ENCODE measurements around the gene NLK.

The NLK gene

DNA sequence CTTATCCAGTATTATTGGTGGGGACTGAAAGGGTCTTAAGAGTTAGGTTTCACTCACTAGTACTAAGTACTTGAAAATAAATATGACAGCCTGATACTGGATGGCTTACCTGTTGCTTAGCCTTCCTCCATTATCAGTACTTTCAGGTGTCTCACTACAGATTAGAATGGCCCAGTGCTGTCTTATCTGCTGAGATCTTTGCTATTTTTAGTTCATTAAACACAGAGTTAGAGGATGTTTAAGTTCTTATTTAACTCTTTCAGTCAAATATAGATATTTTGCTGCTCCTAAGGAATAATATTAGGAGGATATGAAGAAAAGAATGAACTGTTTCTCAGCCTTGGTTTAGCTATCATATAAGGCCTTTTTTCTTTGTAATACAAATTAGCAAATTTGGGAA, 74.8 kb downstream of the NLK start:
- no peak overlapping the region for H3K4me3 ChIP-seq (ENCODE audit: low read depth, low read length)
- TF ChIP-seq POLR2A (IDR thresholded peaks at IDR 0.05; ENCODE audit: extremely low read depth, insufficient read length) (no peak), MYC (IDR thresholded peaks at IDR 0.05; ENCODE audit: low read depth, low read length) (no peak), MAX (IDR thresholded peaks at IDR 0.05; ENCODE audit: low read depth, low read length) (no peak)
- TF ChIP-seq, protein P1, sequence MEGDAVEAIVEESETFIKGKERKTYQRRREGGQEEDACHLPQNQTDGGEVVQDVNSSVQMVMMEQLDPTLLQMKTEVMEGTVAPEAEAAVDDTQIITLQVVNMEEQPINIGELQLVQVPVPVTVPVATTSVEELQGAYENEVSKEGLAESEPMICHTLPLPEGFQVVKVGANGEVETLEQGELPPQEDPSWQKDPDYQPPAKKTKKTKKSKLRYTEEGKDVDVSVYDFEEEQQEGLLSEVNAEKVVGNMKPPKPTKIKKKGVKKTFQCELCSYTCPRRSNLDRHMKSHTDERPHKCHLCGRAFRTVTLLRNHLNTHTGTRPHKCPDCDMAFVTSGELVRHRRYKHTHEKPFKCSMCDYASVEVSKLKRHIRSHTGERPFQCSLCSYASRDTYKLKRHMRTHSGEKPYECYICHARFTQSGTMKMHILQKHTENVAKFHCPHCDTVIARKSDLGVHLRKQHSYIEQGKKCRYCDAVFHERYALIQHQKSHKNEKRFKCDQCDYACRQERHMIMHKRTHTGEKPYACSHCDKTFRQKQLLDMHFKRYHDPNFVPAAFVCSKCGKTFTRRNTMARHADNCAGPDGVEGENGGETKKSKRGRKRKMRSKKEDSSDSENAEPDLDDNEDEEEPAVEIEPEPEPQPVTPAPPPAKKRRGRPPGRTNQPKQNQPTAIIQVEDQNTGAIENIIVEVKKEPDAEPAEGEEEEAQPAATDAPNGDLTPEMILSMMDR (IDR thresholded peaks at IDR 0.05; ENCODE audit: low read depth, low read length): no peak
- DNase-seq (ENCODE audit: low read depth): no peak

- DNase-seq (ENCODE audit: low read depth): peak; percentile 40
- no peak overlapping the region for H3K4me3 ChIP-seq (ENCODE audit: low read depth, low read length)
- TF ChIP-seq MYC (IDR thresholded peaks at IDR 0.05; ENCODE audit: low read depth, low read length): no peak
- TF ChIP-seq MAX (IDR thresholded peaks at IDR 0.05; ENCODE audit: low read depth, low read length): no peak
- TF ChIP-seq POLR2A (IDR thresholded peaks at IDR 0.05; ENCODE audit: extremely low read depth, insufficient read length): no peak
Observed at GRCh38 chr17:28118362-28118761, 75.9 kb downstream of the NLK start.

DNA sequence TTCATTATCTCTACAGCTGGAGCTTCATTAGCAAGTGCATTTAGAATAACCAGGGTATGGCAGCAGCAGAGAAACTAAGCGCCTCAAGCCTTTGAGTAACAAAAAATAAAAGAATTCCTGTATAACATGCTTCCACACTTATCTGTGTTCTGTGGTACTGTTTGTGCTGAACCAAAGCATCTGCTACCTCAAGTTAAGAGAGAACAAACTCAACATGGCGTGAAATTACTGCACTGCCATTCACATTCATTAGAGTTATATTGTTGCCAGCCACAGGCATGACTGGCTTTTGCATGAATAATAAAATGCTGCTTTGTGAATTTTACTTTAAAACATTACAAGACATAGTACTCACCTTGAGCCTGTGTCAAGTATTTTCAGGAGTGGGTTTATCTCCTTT, 76.6 kb downstream of the NLK start:
- no peak for DNase-seq (ENCODE audit: low read depth)
- H3K4me3 ChIP-seq (ENCODE audit: low read depth, low read length): no peak overlapping the region
- TF ChIP-seq, protein P1 (IDR thresholded peaks at IDR 0.05; ENCODE audit: low read depth, low read length): no peak
- no peak for TF ChIP-seq MAX (IDR thresholded peaks at IDR 0.05; ENCODE audit: low read depth, low read length)
- no peak for TF ChIP-seq POLR2A (IDR thresholded peaks at IDR 0.05; ENCODE audit: extremely low read depth, insufficient read length)
- TF ChIP-seq MYC (IDR thresholded peaks at IDR 0.05; ENCODE audit: low read depth, low read length): no peak

DNA sequence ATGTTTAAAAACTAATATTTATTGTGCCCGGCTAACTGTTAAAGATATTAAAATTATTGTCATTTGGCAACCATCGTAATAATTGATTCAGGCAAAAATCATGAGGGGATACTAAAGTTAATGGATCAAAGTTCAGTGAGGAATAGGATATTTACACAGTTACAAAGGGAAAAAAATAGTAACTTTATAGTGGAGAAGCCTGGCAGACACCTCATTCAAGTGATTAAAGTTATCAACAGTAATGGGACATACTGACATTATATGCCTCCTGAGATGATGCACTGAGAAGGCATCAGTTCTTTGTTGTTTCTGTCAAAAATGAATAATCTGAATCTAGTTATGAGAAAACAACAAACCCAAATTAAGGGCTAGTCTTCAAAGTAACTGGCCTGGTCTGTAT, 77.1 kb downstream of the NLK start:
- no peak overlapping the region for H3K4me3 ChIP-seq (ENCODE audit: low read depth, low read length)
- TF ChIP-seq MYC (IDR thresholded peaks at IDR 0.05; ENCODE audit: low read depth, low read length) (no peak), MAX (IDR thresholded peaks at IDR 0.05; ENCODE audit: low read depth, low read length) (no peak), POLR2A (IDR thresholded peaks at IDR 0.05; ENCODE audit: extremely low read depth, insufficient read length) (no peak)
- TF ChIP-seq, protein P1 (IDR thresholded peaks at IDR 0.05; ENCODE audit: low read depth, low read length): no peak
- DNase-seq (ENCODE audit: low read depth): no peak

DNA sequence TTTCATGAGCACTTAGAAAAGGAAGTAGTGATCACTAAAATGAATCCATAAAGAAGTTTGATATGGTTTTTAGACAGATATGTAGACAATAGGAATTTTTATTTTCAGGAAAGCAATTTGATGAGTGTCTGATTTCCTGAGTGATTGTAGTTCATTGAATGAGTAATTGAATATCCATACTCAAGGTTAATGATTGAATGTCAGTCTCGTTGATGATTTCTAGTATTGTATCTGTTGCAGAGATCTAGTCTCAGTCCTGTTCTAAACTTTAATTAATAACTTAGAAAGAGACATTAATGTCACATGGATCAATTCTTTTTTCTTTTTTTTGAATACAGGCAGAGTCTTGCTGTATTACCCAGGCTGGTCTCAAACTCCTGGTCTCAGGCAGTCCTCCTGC, 78.3 kb downstream of the NLK start:
- TF ChIP-seq MAX (IDR thresholded peaks at IDR 0.05; ENCODE audit: low read depth, low read length) (no peak), POLR2A (IDR thresholded peaks at IDR 0.05; ENCODE audit: extremely low read depth, insufficient read length) (no peak), MYC (IDR thresholded peaks at IDR 0.05; ENCODE audit: low read depth, low read length) (no peak)
- TF ChIP-seq, protein P1 (IDR thresholded peaks at IDR 0.05; ENCODE audit: low read depth, low read length): no peak
- no peak overlapping the region for H3K4me3 ChIP-seq (ENCODE audit: low read depth, low read length)
- DNase-seq (ENCODE audit: low read depth): no peak

- no peak for DNase-seq (ENCODE audit: low read depth)
- TF ChIP-seq POLR2A (IDR thresholded peaks at IDR 0.05; ENCODE audit: extremely low read depth, insufficient read length): no peak
- TF ChIP-seq MYC (IDR thresholded peaks at IDR 0.05; ENCODE audit: low read depth, low read length): no peak
- TF ChIP-seq MAX (IDR thresholded peaks at IDR 0.05; ENCODE audit: low read depth, low read length): no peak
- TF ChIP-seq, protein P1 (IDR thresholded peaks at IDR 0.05; ENCODE audit: low read depth, low read length): no peak
- no peak overlapping the region for H3K4me3 ChIP-seq (ENCODE audit: low read depth, low read length)
Observed at GRCh38 chr17:28124962-28125361, 82.5 kb downstream of the NLK start.
